HCT116 (cell line): ENCODE data around the gene IRF4. TPM values are rescaled to one million over a fixed set of nuclear protein-coding genes. Genes with fewer than 3 reads are reported as not detected.
"Not testable (repeated sequence)": the region's sequence is repeated elsewhere in the genome, so short reads cannot be mapped to it uniquely, and the experiment has no call there.

Source experiments
- ATAC-seq: fragments of 200-7000 bp; cut with Tn5 transposase; 2 replicates; pipeline ENCODE4 v1.9.1; 2020; ENCODE audit warnings: mild to moderate bottlenecking, moderate library complexity
- BruUV-seq: library from RNA; stranded (reverse); fragments of 400-500 nt; replicated peaks from 2 replicates; lab custom pipeline; 2021; lab: Mats Ljungman, UMichigan
- CTCF ChIA-PET: fragments of 300-600 bp; sonication (Branson Sonifier 250); formaldehyde crosslinking; loops from one replicate; lab custom pipeline; 2021; ENCODE audit warnings: antibody characterized with exemption; lab: Charles Lee
- POLR2A ChIA-PET: fragments of 300-600, 350-600 bp; sonication (Branson Sonifier 250); formaldehyde crosslinking; loops from one replicate; lab custom pipeline; 2021; ENCODE audit warnings: antibody characterized with exemption; lab: Charles Lee
- RAD21 ChIA-PET, 2 experiments: fragments of 300-600 bp; sonication (Branson Sonifier 250); formaldehyde crosslinking; loops; one replicate each; lab custom pipeline; 2023; ENCODE audit warnings: low total read pairs in 2 of 2; ENCODE audit not compliant: uncharacterized antibody in 2 of 2, unreplicated experiment in 2 of 2, low non-redundant PET in 1 of 2; lab: Charles Lee
- DNase-seq: peaks from one replicate; pipeline ENCODE4 v3.0.0-alpha.2; 2010; ENCODE audit warnings: low read depth, low spot score
- H2AFZ ChIP-seq: fragments of 200-600 bp; shearing (Covaris generic), sonication (generic); 2 replicates; pipeline ENCODE4 v1.6.1; 2017; ENCODE audit warnings: low read depth, mixed run types, mixed read lengths, antibody characterized with exemption, low read length; ENCODE audit not compliant: poor library complexity, severe bottlenecking
- H3K27ac ChIP-seq: 2 replicates; pipeline ENCODE4 v1.5.1; 2012; ENCODE audit warnings: low read depth, low read length
- H3K27me3 ChIP-seq: fragments of 200-600 bp; sonication (generic); 2 replicates; pipeline ENCODE4 v1.6.1; 2016; ENCODE audit warnings: mixed run types, low read length, mixed read lengths; ENCODE audit not compliant: insufficient read depth
- H3K36me3 ChIP-seq, 2 experiments: fragments of 200-500 bp in 1 of 2; fragments of 200-600 bp in 1 of 2; sonication (Bioruptor generic) in 1 of 2; sonication (generic) in 1 of 2; 2 replicates each; pipeline versions ENCODE4 v1.5.1 to v1.6.1; 2014 to 2016; ENCODE audit warnings: low read length in 2 of 2, inconsistent platforms in 1 of 2, mixed read lengths in 1 of 2, mixed run types in 1 of 2; ENCODE audit not compliant: insufficient read depth in 2 of 2, control insufficient read depth in 1 of 2
- H3K4me1 ChIP-seq, 2 experiments: fragments of 200-600 bp in 1 of 2; sonication (generic) in 1 of 2; 2 replicates each; pipeline versions ENCODE4 v1.5.1 to v1.6.1; 2012 to 2017; ENCODE audit warnings: low read length in 2 of 2, inconsistent platforms in 1 of 2, mild to moderate bottlenecking in 1 of 2, mixed read lengths in 1 of 2, mixed run types in 1 of 2, moderate library complexity in 1 of 2; ENCODE audit not compliant: insufficient read depth in 2 of 2, control insufficient read depth in 1 of 2
- H3K4me2 ChIP-seq: fragments of 200-600 bp; sonication (generic); 2 replicates; pipeline ENCODE4 v1.6.1; 2017; ENCODE audit warnings: mixed run types, low read length, mixed read lengths
- H3K4me3 ChIP-seq, 2 experiments: fragments of 200-600 bp in 1 of 2; sonication (generic) in 1 of 2; replicated peaks in 1 of 2; 2 replicates each; pipeline ENCODE4 v1.5.1; 2011 to 2016; ENCODE audit warnings: low read length in 2 of 2, control low read depth in 1 of 2, low read depth in 1 of 2, mild to moderate bottlenecking in 1 of 2, mixed read lengths in 1 of 2, mixed run types in 1 of 2
- H3K79me2 ChIP-seq: fragments of 200-600 bp; sonication (generic); 2 replicates; pipeline ENCODE4 v1.6.1; 2017; ENCODE audit warnings: mild to moderate bottlenecking, mixed run types, low read length, moderate library complexity, mixed read lengths; ENCODE audit not compliant: insufficient read depth
- H3K9ac ChIP-seq: fragments of 200-600 bp; sonication (generic); 2 replicates; pipeline ENCODE4 v1.6.1; 2016; ENCODE audit warnings: low read length, mixed read lengths
- H3K9me2 ChIP-seq: fragments of 200-600 bp; sonication (generic), shearing (Covaris generic); 2 replicates; pipeline ENCODE4 v1.6.1; 2017; ENCODE audit warnings: mixed run types, mild to moderate bottlenecking, moderate library complexity; ENCODE audit not compliant: insufficient read depth
- H3K9me3 ChIP-seq, 2 experiments: fragments of 200-500 bp in 1 of 2; fragments of 200-600 bp in 1 of 2; sonication (Bioruptor generic) in 1 of 2; sonication (generic) in 1 of 2; 2 replicates each; pipeline ENCODE4 v1.6.1; 2014 to 2017; ENCODE audit warnings: low read length in 2 of 2, mixed read lengths in 2 of 2, inconsistent platforms in 1 of 2, low read depth in 1 of 2, mild to moderate bottlenecking in 1 of 2, mixed run types in 1 of 2, moderate library complexity in 1 of 2; ENCODE audit not compliant: control insufficient read depth in 1 of 2, insufficient read depth in 1 of 2
- H4K20me1 ChIP-seq: fragments of 200-600 bp; sonication (generic), shearing (Covaris generic); 2 replicates; pipeline ENCODE4 v1.6.1; 2017; ENCODE audit warnings: mixed run types, mild to moderate bottlenecking, moderate library complexity; ENCODE audit not compliant: insufficient read depth
- CBX3 ChIP-seq: IDR thresholded peaks from 2 replicates; pipeline ENCODE4 v1.6.1; 2012; ENCODE audit warnings: low read depth
- EZH2 ChIP-seq: fragments of 200-600 bp; sonication (generic); IDR thresholded peaks from 2 replicates; pipeline ENCODE4 v1.6.1; 2017; ENCODE audit warnings: antibody characterized with exemption, mixed run types
- EZH2phosphoT487 ChIP-seq: fragments of 200-600 bp; IDR thresholded peaks from 2 replicates; pipeline ENCODE4 v1.6.1; 2018; ENCODE audit warnings: antibody characterized with exemption, borderline replicate concordance
- FOSL1 ChIP-seq: IDR thresholded peaks from 2 replicates; pipeline ENCODE4 v1.6.1; 2012; ENCODE audit warnings: low read depth
- JUND ChIP-seq: IDR thresholded peaks from 2 replicates; pipeline ENCODE4 v1.6.1; 2012
- POLR2A ChIP-seq: IDR thresholded peaks from 2 replicates; pipeline ENCODE4 v1.7.0; 2011; ENCODE audit warnings: borderline replicate concordance; ENCODE audit not compliant: insufficient read depth, insufficient read length; ENCODE audit errors: extremely low read depth
- POLR2AphosphoS5 ChIP-seq: IDR thresholded peaks from 2 replicates; pipeline ENCODE4 v1.6.1; 2011; ENCODE audit warnings: mild to moderate bottlenecking, low read depth, low read length, moderate library complexity
- SIN3A ChIP-seq: IDR thresholded peaks from 2 replicates; pipeline ENCODE4 v1.6.1; 2012; ENCODE audit warnings: low read depth
- SP1 ChIP-seq: IDR thresholded peaks from 2 replicates; pipeline ENCODE4 v1.6.1; 2012; ENCODE audit warnings: low read depth
- ZBTB33 ChIP-seq: IDR thresholded peaks from 2 replicates; pipeline ENCODE4 v1.6.1; 2011; ENCODE audit warnings: mild to moderate bottlenecking, low read length, moderate library complexity; ENCODE audit not compliant: insufficient replicate concordance; ENCODE audit errors: extremely low read depth
- ZFX ChIP-seq: fragments of 450-650 bp; IDR thresholded peaks from 2 replicates; pipeline ENCODE4 v1.6.1; 2017
- ZNF274 ChIP-seq: fragments of 200-500 bp; sonication (Bioruptor generic); IDR thresholded peaks from 2 replicates; pipeline ENCODE4 v1.6.1; 2014; ENCODE audit warnings: mild to moderate bottlenecking, low read depth, low read length, inconsistent platforms
- intact Hi-C: fragments of 100-400 bp; cut with micrococcal nuclease; formaldehyde crosslinking; loops from 2 replicates; pipeline ENCODE4 v1.10.0; 2022
- total RNA-seq: library from RNA; stranded (reverse); gene quantifications from one replicate; pipeline ENCODE4 v1.2.1, GENCODE V29; 2021; ENCODE audit not compliant: unreplicated experiment
- TF ChIP-seq, protein P1 (sequence below): IDR thresholded peaks from 2 replicates; pipeline ENCODE4 v1.6.1; 2012
- TF ChIP-seq, protein P2 (sequence below): IDR thresholded peaks from 2 replicates; pipeline ENCODE4 v1.6.1; 2012; ENCODE audit warnings: low read depth

IRF4 gene
- total RNA-seq, 1 experiment from 2014 or later = 1.2 TPM

GRCh38 chr6:371851-372250 lies 19.7 kb upstream of the IRF4 start:
- POLR2A ChIA-PET, BruUV-seq, H4K20me1 ChIP-seq, H3K4me3 ChIP-seq, DNase-seq, H2AFZ ChIP-seq, H3K36me3 ChIP-seq, H3K27me3 ChIP-seq, H3K4me2 ChIP-seq, H3K4me1 ChIP-seq, H3K27ac ChIP-seq, H3K79me2 ChIP-seq, H3K9ac ChIP-seq, RAD21 ChIA-PET, H3K9me2 ChIP-seq, intact Hi-C loops, ATAC-seq, CTCF ChIA-PET: not testable (repeated sequence)
- H3K9me3 ChIP-seq = peaks cover 7 to 13% of the 10 kb centered on the region in 2 experiments; a peak in 2 of 4 replicates

- BruUV-seq = no TSS peak
- TF ChIP-seq, protein P1, sequence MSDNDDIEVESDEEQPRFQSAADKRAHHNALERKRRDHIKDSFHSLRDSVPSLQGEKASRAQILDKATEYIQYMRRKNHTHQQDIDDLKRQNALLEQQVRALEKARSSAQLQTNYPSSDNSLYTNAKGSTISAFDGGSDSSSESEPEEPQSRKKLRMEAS = no peak
- TF ChIP-seq ZNF274 (no peak), POLR2AphosphoS5 (no peak), JUND (no peak), SP1 (no peak), FOSL1 (no peak), SIN3A (no peak), EZH2 (no peak), ZFX (no peak), EZH2phosphoT487 (no peak), CBX3 (no peak), ZBTB33 (no peak), POLR2A (no peak)
- TF ChIP-seq, protein P2, sequence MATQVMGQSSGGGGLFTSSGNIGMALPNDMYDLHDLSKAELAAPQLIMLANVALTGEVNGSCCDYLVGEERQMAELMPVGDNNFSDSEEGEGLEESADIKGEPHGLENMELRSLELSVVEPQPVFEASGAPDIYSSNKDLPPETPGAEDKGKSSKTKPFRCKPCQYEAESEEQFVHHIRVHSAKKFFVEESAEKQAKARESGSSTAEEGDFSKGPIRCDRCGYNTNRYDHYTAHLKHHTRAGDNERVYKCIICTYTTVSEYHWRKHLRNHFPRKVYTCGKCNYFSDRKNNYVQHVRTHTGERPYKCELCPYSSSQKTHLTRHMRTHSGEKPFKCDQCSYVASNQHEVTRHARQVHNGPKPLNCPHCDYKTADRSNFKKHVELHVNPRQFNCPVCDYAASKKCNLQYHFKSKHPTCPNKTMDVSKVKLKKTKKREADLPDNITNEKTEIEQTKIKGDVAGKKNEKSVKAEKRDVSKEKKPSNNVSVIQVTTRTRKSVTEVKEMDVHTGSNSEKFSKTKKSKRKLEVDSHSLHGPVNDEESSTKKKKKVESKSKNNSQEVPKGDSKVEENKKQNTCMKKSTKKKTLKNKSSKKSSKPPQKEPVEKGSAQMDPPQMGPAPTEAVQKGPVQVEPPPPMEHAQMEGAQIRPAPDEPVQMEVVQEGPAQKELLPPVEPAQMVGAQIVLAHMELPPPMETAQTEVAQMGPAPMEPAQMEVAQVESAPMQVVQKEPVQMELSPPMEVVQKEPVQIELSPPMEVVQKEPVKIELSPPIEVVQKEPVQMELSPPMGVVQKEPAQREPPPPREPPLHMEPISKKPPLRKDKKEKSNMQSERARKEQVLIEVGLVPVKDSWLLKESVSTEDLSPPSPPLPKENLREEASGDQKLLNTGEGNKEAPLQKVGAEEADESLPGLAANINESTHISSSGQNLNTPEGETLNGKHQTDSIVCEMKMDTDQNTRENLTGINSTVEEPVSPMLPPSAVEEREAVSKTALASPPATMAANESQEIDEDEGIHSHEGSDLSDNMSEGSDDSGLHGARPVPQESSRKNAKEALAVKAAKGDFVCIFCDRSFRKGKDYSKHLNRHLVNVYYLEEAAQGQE = no peak
These were observed 19.1 kb upstream of the IRF4 start for GRCh38 chr6:372336-372911.

More at GRCh38 chr6:372336-372911, 19.1 kb upstream of the IRF4 start:
- Histone ChIP-seq H3K27ac (no peak overlapping the region), H3K9ac (no peak overlapping the region), H3K27me3 (0 out of 2 replicates have a peak, but pooled peaks cover 6% of the 10 kb centered on the region), H3K4me1 (no peaks in the 10 kb centered on the region), H3K9me2 (no peaks in the 10 kb centered on the region), H3K4me2 (no peak overlapping the region), H3K36me3 (no peaks in the 10 kb centered on the region), H4K20me1 (no peaks in the 10 kb centered on the region), H3K4me3 (no peak overlapping the region), H3K79me2 (no peaks in the 10 kb centered on the region), H3K9me3 (peaks cover 6 to 10% of the 10 kb centered on the region in 2 experiments; a peak in 2 of 4 replicates), H2AFZ (no peak overlapping the region)
- no peak for ATAC-seq
- ChIA-PET POLR2A (no interaction called here), CTCF (no interaction called here), RAD21 (no interaction called here)
- DNase-seq = no peak
- intact Hi-C loops = no loop called here
